ENCODE measurements around the gene CEACAM21. TPM values are rescaled to one million over a fixed set of nuclear protein-coding genes. Genes with fewer than 3 reads are reported as not detected.

The CEACAM21 gene
- total RNA-seq, 6 experiments from 2014 or later: not detected

GRCh38 chr19:41530761-41531301 lies 45.1 kb upstream of the CEACAM21 start:
- no peak for TF ChIP-seq CTCF (IDR thresholded peaks at IDR 0.05)
- peaks cover 17% of the 10 kb centered on the region for H3K27me3 Mint-ChIP-seq (ENCODE audit: insufficient read depth)
- DNase-seq: no peak
- H3K4me1 Mint-ChIP-seq (ENCODE audit: low read depth): peaks cover 23% of the 10 kb centered on the region; the same call in 1 of the 2 replicates
- no peaks in the 10 kb centered on the region for H3K36me3 Mint-ChIP-seq (ENCODE audit: low read depth)
- no peak overlapping the region for H3K27ac Mint-ChIP-seq
- H3K4me3 Mint-ChIP-seq: no peak overlapping the region
- no peaks in the 10 kb centered on the region; the same call in 1 of the 2 replicates for H3K9me3 Mint-ChIP-seq

GRCh38 chr19:41531438-41532311 lies 44.3 kb upstream of the CEACAM21 start:
- H3K27me3 Mint-ChIP-seq (ENCODE audit: insufficient read depth): peaks cover 22% of the 10 kb centered on the region
- no peaks in the 10 kb centered on the region; the same call in 1 of the 2 replicates for H3K9me3 Mint-ChIP-seq
- no peak for TF ChIP-seq CTCF (IDR thresholded peaks at IDR 0.05)
- peak overlapping the region; percentile 7 for H3K4me3 Mint-ChIP-seq
- peaks cover 23% of the 10 kb centered on the region; the same call in 1 of the 2 replicates for H3K4me1 Mint-ChIP-seq (ENCODE audit: low read depth)
- DNase-seq: no peak
- H3K27ac Mint-ChIP-seq: no peak overlapping the region
- H3K36me3 Mint-ChIP-seq (ENCODE audit: low read depth): no peaks in the 10 kb centered on the region

- H3K36me3 Mint-ChIP-seq (ENCODE audit: low read depth): no peaks in the 10 kb centered on the region
- no peak overlapping the region for H3K27ac Mint-ChIP-seq
- no peak for DNase-seq
- peaks cover 19% of the 10 kb centered on the region for H3K27me3 Mint-ChIP-seq (ENCODE audit: insufficient read depth)
- no peaks in the 10 kb centered on the region; the same call in 1 of the 2 replicates for H3K9me3 Mint-ChIP-seq
- H3K4me1 Mint-ChIP-seq (ENCODE audit: low read depth): peaks cover 17% of the 10 kb centered on the region; the same call in 1 of the 2 replicates
- TF ChIP-seq CTCF (IDR thresholded peaks at IDR 0.05): no peak
- no peak overlapping the region for H3K4me3 Mint-ChIP-seq
Observed at GRCh38 chr19:41532526-41532925, 43.4 kb upstream of the CEACAM21 start.

GRCh38 chr19:41533671-41534215 lies 42.2 kb upstream of the CEACAM21 start:
- no peak for DNase-seq
- no peak overlapping the region for H3K27ac Mint-ChIP-seq
- no peak for TF ChIP-seq CTCF (IDR thresholded peaks at IDR 0.05)
- no peaks in the 10 kb centered on the region; the same call in 1 of the 2 replicates for H3K9me3 Mint-ChIP-seq
- peaks cover 22% of the 10 kb centered on the region for H3K27me3 Mint-ChIP-seq (ENCODE audit: insufficient read depth)
- H3K4me1 Mint-ChIP-seq (ENCODE audit: low read depth): peaks cover 10% of the 10 kb centered on the region; the same call in 1 of the 2 replicates
- no peaks in the 10 kb centered on the region for H3K36me3 Mint-ChIP-seq (ENCODE audit: low read depth)
- H3K4me3 Mint-ChIP-seq: no peak overlapping the region

- Mint-ChIP-seq H3K36me3 (ENCODE audit: low read depth) (no peaks in the 10 kb centered on the region), H3K4me1 (ENCODE audit: low read depth) (peaks cover 10% of the 10 kb centered on the region; the same call in 1 of the 2 replicates), H3K27ac (no peak overlapping the region), H3K9me3 (no peaks in the 10 kb centered on the region; the same call in 1 of the 2 replicates), H3K27me3 (ENCODE audit: insufficient read depth) (peaks cover 29% of the 10 kb centered on the region), H3K4me3 (no peak overlapping the region)
- no peak for TF ChIP-seq CTCF (IDR thresholded peaks at IDR 0.05)
- DNase-seq: no peak
Observed at GRCh38 chr19:41535029-41535622, 40.8 kb upstream of the CEACAM21 start.
